ENCODE data around the gene VSNL1. TPM values are rescaled to one million over a fixed set of nuclear protein-coding genes. Genes with fewer than 3 reads are reported as not detected.

Gene VSNL1
- total RNA-seq, 1 donor from 2014 or later, result not detected

- intact Hi-C loops (cut with micrococcal nuclease), result loop anchor here (10.0 kb wide), 1 partner anchor 532 kb away; no protein-coding TSS in a partner anchor
These were observed 102.6 kb downstream of the VSNL1 start for GRCh38 chr2:17643031-17643615.

DNA sequence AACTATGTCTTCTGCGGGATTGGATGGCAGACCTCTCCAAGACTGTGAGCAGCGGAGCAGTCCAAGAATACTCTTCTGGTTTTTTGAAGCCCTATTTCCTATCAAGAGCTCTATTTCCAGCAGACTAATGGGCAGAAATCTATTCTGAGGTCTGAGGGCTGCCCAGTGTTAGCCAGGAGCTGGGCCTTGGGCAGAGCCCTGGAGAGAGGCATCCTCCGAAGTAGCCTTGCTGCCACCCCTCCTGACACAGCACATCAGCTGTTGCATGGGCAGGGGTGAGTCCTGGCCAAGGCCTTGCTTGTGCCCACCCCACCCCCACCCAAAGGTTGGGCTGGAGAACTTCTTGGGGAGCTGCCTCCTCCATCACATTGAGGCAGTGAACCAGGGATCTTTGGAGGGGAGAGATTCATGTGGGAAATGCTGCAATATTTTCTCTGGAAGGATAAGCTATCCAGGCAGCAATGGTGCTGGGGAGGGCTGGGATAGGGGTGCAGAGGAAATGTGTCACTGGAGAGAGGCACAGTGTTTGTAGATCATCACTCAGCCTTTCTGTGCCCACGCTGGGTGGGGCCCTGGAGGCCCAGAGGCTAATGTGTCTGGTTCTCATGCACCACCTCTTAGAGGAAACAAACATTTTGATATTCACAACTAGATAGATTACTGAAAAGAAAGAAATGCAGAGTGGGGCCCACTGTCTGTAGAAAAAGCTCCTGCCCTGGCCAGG lies 104.7 kb downstream of the VSNL1 start:
- intact Hi-C loops (cut with micrococcal nuclease), result loop anchor here (10.0 kb wide), 1 partner anchor 530 kb away; no protein-coding TSS in a partner anchor

DNA sequence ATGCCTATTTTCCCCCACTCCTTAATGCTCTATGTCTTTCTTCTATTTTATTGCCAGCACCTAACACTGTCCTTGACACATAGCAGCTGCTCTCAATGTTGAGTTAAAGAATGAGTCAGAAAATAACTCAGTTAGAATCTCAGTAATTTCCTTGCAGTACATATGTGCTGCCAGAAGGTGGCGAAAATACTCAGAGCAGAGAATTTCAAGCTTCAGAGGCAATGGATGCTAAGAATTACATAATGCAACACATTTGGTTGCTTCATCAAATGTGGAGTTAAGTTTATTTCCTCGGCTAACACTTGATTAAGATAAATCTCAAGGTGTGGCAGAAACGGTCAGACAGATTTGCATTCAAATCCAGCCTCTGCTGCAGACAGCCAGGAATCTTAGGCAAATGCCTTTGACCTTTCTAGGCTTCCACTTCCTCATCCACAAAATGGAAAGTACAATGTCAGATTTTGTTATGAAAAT lies 105.6 kb downstream of the VSNL1 start:
- intact Hi-C loops (cut with micrococcal nuclease), result loop anchor here (1.0 to 10.0 kb wide), 3 partner anchors 25 to 529 kb away; no protein-coding TSS in a partner anchor

DNA sequence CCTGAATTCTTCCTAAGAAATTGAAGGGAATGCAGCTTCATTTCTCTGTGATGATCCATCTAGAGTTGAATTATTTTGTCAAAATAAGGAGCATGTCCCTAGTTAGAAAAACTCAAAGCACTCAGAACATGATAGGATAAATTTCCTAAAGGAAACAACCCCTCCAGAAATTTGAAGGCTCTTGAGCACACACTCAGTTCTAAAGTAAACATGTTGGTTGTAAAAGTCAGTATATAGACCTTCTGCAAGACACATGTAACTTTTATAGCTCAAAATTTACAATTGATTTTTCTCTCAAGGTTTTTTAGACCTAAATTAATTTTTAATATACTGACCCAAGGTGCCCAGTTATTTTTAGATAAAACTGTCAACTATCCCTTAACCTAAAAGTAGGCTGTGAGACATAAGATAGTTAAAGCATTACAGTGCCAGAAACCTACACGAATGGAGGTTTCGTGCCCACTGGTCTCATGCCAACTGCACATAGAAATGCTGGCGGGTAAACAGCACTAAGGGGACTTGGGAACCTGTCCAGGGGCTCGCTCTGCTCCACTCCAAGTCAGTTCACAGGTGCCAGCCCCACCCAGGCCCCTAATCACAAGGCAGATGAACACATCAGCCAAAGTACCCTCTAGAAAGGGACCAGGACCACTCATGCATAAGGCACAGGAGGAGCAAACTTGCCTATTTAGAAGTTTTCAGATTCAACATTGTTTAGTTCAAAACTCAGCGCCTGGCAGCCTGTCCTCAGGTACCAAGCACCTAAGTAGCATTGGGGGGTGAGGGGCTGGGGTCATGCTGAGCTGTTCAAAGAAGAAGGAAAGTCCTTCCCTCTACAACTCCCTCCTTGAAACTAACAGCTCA lies 106.6 kb downstream of the VSNL1 start:
- intact Hi-C loops (cut with micrococcal nuclease), result loop anchor here (1.0 to 10.0 kb wide), 3 partner anchors 24 to 528 kb away; no protein-coding TSS in a partner anchor

GRCh38 chr2:17648581-17648980 lies 108.1 kb downstream of the VSNL1 start:
- intact Hi-C loops (cut with micrococcal nuclease), result loop anchor here (10.0 kb wide), 1 partner anchor 526 kb away; no protein-coding TSS in a partner anchor

DNA sequence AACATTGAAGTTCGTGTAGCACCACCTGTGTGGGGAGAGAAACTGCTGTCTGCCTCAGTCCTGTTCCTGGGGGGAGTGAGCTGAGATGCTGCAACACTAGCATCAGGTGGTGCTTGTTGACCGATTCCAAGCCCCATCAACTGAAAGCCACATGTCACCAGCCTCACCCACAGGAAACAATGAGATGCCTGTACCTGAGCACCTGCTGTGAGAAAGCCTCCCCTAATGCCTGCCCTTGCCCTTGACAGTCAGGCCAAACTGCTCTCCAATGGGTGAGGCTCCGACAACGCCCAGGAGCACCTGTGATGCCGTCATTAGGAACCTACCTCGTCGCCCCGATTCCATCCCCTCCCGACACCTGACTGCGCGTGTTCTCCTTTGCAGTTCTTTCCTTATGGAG lies 108.5 kb downstream of the VSNL1 start:
- intact Hi-C loops (cut with micrococcal nuclease), result loop anchor here (10.0 kb wide), 1 partner anchor 526 kb away; no protein-coding TSS in a partner anchor

- intact Hi-C loops (cut with micrococcal nuclease), result no loop called here
These were observed 112.3 kb downstream of the VSNL1 start for GRCh38 chr2:17652681-17653394.

- intact Hi-C loops (cut with micrococcal nuclease), result no loop called here
These were observed 117.3 kb downstream of the VSNL1 start for GRCh38 chr2:17657759-17658158.

DNA sequence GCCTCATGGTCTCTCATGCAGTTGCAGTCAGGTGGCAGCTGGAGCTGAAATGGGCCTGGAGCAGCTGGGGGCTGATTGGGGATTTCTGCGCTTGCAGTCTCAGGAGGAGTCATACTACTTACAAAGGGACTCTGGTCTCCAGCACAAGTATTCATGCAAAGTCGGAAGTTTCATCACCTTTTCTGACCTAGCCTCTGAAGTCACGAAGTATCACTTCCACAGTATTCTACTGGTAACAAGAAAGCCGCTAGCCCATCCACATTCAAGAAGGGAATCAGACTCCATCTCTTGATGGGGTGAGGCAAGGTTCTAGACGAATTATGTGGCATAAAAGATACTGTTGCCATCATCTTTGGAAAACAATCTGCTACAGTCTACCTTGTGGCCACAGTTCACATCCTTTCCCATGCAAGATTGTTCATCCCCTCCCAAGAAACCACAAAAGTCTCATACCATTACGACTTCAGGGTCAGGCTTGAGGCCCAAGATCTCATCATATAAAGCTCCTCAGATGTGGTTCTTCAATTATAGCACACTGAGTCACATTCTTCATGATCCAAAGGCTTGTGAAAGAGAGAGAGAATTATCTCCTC lies 117.9 kb downstream of the VSNL1 start:
- intact Hi-C loops (cut with micrococcal nuclease), result no loop called here

DNA sequence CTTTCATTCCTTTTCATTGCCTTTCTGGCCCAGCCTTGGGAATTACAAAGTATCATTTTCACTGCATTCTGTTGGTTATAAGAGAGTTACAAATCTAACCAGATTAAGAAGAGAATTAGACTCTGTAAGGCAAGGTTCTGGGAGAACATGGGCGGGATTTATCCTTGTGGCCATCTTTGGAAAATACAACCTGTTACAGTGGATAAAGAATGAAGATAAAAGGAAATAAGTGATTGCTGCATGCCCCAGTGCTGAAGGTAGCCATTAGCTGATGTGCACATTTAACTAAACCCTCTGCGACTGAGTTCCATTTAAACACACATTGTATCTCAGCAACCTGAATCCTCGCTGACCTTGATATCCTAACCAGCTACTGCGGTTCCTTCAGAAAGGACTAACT lies 119.7 kb downstream of the VSNL1 start:
- intact Hi-C loops (cut with micrococcal nuclease), result no loop called here

DNA sequence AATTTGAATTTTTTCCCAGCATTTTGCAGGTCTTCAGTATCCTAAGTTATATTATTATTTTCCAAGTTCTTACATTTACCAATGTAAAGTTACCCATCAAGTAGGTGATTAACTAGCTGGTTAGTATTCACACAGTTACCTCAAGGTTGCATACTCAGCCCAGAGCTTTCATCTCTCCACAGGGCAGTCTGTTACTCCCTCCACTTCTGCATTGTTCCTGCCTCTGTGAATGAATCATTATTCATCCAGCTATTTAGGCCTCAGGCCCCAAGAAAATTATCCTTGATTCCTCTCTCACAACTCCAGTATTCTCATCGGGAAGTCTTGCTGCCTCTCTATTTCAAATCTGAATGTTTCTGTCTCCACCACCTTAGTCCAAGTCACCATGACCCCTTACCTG lies 121.0 kb downstream of the VSNL1 start:
- intact Hi-C loops (cut with micrococcal nuclease), result no loop called here

DNA sequence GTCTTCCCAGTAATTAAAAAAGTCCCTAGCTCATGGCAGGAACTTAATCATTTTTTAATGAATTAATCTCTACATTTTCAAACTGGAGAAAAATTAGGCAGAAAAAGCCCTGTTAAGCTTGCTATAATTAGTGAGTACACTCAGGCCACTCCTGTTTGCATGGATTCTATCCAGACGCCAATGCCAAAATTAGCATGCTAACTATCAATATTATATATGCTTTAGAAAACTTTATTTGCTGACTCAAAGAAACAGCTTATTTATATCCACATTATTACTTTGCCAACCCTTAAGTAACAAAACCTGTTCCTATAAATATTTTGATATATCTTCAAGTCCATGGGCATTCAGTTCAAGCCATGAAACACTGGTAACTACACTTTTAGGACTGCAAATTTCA lies 122.2 kb downstream of the VSNL1 start:
- intact Hi-C loops (cut with micrococcal nuclease), result no loop called here

GRCh38 chr2:17664534-17664933 lies 124.0 kb downstream of the VSNL1 start:
- intact Hi-C loops (cut with micrococcal nuclease), result no loop called here

DNA sequence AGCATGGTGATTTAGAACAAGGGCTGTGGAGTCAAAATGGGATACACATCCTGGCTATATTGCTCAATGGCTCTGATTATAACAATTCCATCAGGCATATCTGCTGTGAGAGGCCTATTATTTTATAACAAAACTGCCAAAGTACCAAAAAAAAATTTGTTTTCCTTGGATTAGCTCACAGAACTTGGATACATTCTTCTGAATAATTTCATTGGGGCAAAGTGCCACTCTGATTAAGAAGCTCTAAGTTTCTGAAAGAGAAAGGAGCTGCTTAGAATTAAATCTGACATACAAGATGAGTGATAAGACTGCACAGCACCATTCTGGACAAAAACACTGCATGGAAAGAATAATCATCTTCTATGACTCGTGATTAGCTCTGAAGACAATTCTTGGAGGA lies 127.4 kb downstream of the VSNL1 start:
- intact Hi-C loops (cut with micrococcal nuclease), result no loop called here

- intact Hi-C loops (cut with micrococcal nuclease), result loop anchor here (5.0 kb wide), 1 partner anchor 200 kb away; no protein-coding TSS in a partner anchor
These were observed 132.3 kb downstream of the VSNL1 start for GRCh38 chr2:17672583-17673317.

DNA sequence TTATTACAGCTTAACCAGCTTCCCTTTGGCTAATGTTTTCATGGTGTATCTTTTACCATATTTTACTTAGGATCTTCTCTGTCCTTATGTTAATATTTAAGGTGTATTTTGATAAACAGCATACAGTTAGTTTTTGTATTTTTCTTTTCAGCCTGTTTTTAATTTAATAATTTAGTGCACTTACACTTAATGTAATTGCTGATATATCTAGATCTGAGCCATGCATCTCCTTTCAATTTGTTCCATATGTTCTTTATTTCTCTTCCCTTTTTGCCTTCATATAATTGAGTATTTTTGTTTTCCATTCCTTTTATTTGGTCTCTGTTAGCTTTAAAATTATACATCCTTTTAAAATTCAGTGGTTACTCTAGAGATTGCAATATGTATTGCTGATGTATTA lies 134.3 kb downstream of the VSNL1 start:
- intact Hi-C loops (cut with micrococcal nuclease), result loop anchor here (5.0 kb wide), 1 partner anchor 203 kb away; no protein-coding TSS in a partner anchor

DNA sequence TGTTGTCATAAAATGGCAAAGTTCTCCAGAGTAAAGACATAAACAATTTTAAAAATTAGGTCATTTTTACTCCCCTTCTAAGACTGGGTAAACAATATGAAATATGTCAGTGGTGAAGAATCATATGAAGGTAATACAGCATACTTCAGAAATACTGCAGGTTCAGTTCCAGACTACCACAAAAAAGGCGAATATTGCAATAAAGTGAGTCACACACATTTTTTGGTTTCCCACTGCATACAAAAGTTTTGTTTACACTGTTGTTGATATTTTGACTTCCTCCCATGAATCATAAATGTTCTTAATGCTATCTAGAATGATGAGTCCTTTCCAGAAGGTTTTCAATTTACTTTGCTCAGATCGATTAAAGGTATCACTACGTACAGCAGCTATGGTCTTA lies 139.6 kb downstream of the VSNL1 start:
- intact Hi-C loops (cut with micrococcal nuclease), result no loop called here

DNA sequence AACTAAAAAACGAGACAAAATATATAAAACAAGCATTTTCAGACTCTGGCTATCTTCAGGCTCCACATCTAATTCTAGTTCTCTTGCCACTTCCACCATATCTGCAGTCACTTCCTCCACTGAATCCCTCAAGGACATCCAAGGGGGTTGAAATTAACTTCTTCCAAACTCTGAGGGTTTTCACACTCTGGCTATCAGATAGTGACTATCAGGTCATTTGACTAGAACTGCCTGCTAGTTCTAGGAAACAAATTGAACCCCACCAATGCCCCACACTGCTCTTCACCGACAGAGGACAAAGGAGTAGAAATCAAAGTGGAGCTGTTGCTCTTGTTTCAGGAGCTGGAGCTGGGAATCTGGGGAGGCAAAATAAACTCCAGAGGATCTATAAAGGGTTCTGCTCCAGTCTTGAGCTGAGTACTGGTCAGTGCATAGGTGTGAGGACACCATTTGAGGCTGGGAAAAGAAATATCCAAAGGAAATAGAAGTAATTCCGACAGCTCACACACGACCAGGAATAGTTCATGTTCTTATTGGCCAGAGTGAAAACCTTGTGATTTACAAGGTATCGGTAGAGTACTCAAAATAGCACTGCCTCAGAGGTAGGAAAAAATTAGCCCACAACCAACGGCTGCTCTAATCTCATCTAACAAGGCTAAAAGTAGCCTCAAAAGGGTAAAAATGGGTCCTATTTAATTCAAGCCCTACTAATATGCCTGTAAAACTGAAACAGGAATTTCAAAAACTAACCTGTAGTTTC lies 141.8 kb downstream of the VSNL1 start:
- intact Hi-C loops (cut with micrococcal nuclease), result no loop called here

DNA sequence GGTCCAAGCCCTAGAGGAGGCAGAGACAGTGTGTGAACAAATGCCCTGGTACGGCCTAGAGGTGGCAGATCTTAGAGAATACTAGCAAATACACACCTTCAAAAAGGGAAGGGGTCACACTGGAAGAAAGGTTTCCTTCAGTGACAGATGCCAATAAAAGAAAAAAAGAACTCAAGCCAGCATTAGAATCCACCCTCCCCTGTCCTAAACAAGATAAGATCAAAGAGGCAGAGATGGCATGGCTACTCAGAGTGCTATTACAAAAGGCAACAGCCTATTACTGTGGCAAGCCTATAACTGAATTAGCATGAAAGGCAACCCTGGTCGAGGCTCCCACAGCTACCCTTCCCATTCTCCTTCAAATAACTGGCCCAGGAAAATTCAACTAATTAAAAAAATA lies 143.5 kb downstream of the VSNL1 start:
- intact Hi-C loops (cut with micrococcal nuclease), result no loop called here

All from T-helper 2 cell treated with Interferon-gamma antibody and Interleukin-4, amounts not matched to agents 100 ng/mL and 5 ng/mL, for 36 hours (primary cell).